WERI-Rb-1 (cell line): Measurements from ENCODE around the gene LIMS1.
"Not testable (repeated sequence)": the region's sequence is repeated elsewhere in the genome, so short reads cannot be mapped to it uniquely, and the experiment has no call there.

Experiments used
- DNase-seq: peaks from one replicate; pipeline ENCODE4 v3.0.0-alpha.2; 2020
- H3K27ac ChIP-seq: fragments of 250-450 bp; sonication (Bioruptor Pico); 2 replicates; pipeline ENCODE4 v1.5.1; 2020; ENCODE audit warnings: mild to moderate bottlenecking, moderate library complexity
- H3K27me3 ChIP-seq: fragments of 250-450 bp; sonication (Bioruptor Pico); 2 replicates; pipeline ENCODE4 v1.5.1; 2021; ENCODE audit warnings: mild to moderate bottlenecking, low read depth, moderate library complexity; ENCODE audit not compliant: insufficient read depth, severe bottlenecking
- H3K36me3 ChIP-seq: fragments of 250-450 bp; sonication (Bioruptor Pico); 2 replicates; pipeline ENCODE4 v1.5.1; 2020; ENCODE audit warnings: mild to moderate bottlenecking, moderate library complexity
- H3K4me3 ChIP-seq: 2 replicates; pipeline ENCODE4 v1.5.1; 2011; ENCODE audit warnings: low read depth, mild to moderate bottlenecking, control low read depth, low read length
- H3K9me3 ChIP-seq: fragments of 250-450 bp; sonication (Bioruptor Pico); 2 replicates; pipeline ENCODE4 v1.5.1; 2021; ENCODE audit warnings: mild to moderate bottlenecking, moderate library complexity; ENCODE audit not compliant: severe bottlenecking
- TF ChIP-seq, protein P1 (sequence below): IDR thresholded peaks from 2 replicates; pipeline ENCODE4 v1.5.1; 2011; ENCODE audit warnings: low read depth, mild to moderate bottlenecking, control low read depth, inconsistent platforms, low read length

Gene LIMS1

DNA sequence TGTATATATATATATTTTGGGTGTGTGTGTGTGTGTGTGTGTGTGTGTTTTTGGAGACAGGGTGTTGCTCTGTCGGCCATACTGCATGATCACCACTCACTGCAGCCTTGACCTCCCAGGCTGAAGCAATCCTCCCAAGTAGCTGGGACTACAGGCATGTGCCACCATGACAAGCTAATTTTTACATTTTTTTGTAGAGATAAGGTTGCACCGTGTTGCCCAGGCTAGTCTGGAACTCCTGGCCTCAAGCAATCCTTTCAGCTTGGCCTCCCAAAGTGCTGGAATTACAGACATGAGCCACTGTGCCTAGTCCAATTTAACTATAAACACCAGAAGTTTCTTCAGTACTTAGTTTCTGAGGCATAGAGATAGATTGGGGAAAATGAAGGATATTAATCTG, 18.3 kb downstream of the LIMS1 start:
- Histone ChIP-seq H3K4me3 (no peak overlapping the region), H3K27ac (no peak overlapping the region), H3K27me3 (no peaks in the 10 kb centered on the region), H3K9me3 (no peaks in the 10 kb centered on the region), H3K36me3 (no peaks in the 10 kb centered on the region)
- TF ChIP-seq, protein P1, sequence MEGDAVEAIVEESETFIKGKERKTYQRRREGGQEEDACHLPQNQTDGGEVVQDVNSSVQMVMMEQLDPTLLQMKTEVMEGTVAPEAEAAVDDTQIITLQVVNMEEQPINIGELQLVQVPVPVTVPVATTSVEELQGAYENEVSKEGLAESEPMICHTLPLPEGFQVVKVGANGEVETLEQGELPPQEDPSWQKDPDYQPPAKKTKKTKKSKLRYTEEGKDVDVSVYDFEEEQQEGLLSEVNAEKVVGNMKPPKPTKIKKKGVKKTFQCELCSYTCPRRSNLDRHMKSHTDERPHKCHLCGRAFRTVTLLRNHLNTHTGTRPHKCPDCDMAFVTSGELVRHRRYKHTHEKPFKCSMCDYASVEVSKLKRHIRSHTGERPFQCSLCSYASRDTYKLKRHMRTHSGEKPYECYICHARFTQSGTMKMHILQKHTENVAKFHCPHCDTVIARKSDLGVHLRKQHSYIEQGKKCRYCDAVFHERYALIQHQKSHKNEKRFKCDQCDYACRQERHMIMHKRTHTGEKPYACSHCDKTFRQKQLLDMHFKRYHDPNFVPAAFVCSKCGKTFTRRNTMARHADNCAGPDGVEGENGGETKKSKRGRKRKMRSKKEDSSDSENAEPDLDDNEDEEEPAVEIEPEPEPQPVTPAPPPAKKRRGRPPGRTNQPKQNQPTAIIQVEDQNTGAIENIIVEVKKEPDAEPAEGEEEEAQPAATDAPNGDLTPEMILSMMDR: no peak
- no peak for DNase-seq

DNA sequence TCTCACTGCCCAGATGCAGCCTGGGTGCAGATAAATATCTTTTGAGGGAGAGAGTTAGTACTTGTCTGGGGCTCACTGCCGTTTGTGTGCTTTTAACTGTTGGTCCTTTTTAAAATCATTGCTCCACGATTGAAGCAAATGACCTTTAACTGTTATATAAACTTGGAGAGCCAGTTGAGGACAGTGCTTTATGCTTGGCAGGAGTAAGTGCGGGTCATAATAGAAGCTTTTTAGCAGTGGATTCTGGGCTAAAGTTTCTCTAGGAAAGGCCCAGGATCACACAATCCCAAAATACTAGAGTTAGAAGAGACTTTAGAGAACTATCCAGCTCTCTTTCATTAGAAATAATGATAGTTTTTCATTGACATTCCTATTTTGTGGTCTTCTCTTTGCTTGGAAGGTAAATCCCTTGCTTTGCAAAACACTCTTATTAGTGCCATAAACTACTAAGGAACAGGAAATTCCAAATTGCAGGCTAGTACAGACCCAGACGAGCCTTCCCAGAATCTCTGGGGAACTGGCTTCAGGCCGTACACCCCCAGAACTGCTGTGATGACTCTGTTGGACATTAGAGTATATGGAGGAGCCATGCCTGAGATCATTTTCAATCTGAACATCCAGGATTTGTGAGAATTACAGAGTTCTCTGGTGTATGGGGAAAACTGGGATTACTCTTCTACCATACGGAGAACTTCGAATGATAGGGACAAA, 19.1 kb downstream of the LIMS1 start:
- TF ChIP-seq, protein P1: no peak
- H3K27me3 ChIP-seq: no peaks in the 10 kb centered on the region
- no peak overlapping the region for H3K4me3 ChIP-seq
- DNase-seq: no peak
- no peaks in the 10 kb centered on the region for H3K36me3 ChIP-seq
- H3K27ac ChIP-seq: no peak overlapping the region
- H3K9me3 ChIP-seq: no peaks in the 10 kb centered on the region

DNA sequence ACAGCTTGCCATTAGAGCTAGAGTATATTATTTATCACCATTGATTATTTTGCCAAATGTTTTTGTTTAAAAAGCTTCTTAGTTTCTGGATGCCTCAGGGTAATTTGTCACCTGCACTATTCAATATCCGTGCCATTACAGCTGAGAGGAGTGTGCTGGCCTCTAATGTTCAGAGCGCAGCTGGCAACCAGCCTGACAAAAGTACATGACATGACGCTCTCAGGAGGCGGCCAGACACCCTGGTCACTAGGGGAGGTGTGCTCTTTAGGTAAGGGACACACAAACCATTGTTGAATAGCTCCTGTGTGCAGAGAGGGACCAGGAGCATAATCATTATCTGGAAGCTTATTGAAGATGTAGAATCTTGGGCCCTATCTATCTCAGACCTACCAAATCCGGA, 20.3 kb downstream of the LIMS1 start:
- TF ChIP-seq, protein P1: no peak
- Histone ChIP-seq H3K27me3 (no peaks in the 10 kb centered on the region), H3K27ac (no peak overlapping the region), H3K9me3 (no peaks in the 10 kb centered on the region), H3K36me3 (no peaks in the 10 kb centered on the region), H3K4me3 (no peak overlapping the region)
- no peak for DNase-seq

DNA sequence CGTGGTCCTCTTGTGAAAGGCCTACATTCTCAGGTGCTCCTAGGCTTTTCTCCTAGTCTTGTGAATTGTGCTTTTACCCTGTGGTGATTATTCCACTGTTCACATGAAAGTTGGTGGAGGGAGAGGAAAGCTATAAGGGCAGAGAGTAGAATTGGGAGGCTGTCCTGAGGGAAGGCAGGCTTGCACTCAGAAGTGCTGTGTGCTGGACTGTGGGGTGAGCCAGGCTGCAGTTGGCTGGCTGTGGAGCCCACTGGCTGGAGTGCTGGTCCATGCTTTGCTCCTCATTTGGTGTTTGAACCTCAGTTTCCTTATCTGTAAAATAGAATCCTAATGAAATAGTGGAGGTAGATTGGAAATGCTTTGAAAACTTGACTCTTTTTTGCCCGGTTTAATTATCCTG, 21.3 kb downstream of the LIMS1 start:
- no peaks in the 10 kb centered on the region for H3K27me3 ChIP-seq
- DNase-seq: no peak
- no peak overlapping the region for H3K4me3 ChIP-seq
- TF ChIP-seq, protein P1: no peak
- no peak overlapping the region for H3K27ac ChIP-seq
- H3K9me3 ChIP-seq: no peaks in the 10 kb centered on the region
- no peaks in the 10 kb centered on the region for H3K36me3 ChIP-seq

DNA sequence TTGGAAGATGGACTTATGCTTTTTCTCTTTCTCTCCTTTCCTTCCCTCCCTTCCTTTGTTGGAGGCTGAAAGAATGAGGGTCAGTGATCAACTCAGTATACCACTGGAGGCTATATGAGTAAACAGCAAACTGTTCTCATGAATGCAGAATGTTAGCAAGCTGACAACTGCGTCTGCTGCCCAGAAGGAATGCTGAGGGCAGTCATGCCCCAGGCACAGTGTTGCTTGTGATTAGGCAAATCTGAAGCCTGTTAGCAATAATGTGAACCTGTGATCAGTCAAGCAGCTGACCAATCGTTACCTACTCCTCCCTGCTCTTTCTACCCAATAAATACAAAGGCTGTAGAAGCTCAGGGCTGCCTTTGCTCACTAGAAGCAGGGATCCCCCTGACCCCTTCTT, 22.3 kb downstream of the LIMS1 start:
- H3K27me3 ChIP-seq, H3K9me3 ChIP-seq, H3K36me3 ChIP-seq, DNase-seq, H3K27ac ChIP-seq, H3K4me3 ChIP-seq: not testable (repeated sequence)

DNA sequence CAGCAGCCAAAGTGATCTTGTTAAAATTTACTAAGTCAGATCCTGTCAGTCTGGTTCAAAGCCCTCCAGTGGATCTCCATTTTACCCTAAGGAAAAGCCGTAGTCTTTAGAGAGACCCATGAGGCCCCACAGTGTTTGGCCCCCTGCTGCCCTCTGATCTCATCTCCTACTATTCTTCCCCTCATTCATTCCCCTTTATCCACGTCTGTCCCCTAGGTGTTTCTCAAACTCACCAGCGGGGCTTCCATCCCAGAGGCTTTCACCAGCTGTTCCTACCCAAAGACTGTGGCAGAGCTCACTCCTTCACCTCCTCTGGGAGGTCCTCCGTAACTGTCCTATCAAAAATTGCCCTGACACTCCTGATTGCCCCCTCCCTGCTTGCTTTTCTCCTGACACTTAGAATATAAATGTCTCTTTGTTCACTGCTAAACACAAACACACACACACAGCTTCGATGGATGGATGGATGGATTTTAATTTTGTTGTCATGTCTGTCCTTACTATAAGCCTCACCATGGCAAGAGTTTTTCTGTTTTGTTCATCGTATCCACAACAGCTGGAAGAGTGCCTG, 26.1 kb downstream of the LIMS1 start:
- Histone ChIP-seq H3K9me3 (no peaks in the 10 kb centered on the region), H3K27ac (no peak overlapping the region), H3K4me3 (no peak overlapping the region), H3K27me3 (no peaks in the 10 kb centered on the region), H3K36me3 (no peaks in the 10 kb centered on the region)
- DNase-seq: no peak
- TF ChIP-seq, protein P1: no peak
